ENCODE data around the gene PRR5L.
A peak's percentile ranks its signal among the peaks of the same experiment; 100 is the strongest.
"Not testable (repeated sequence)": the region's sequence is repeated elsewhere in the genome, so short reads cannot be mapped to it uniquely, and the experiment has no call there.

Gene PRR5L

GRCh38 chr11:36469881-36470802 is 174.1 kb downstream of the PRR5L start:
- DNase-seq = no peak

- DNase-seq = no peak
Observed at GRCh38 chr11:36471577-36471976, 175.5 kb downstream of the PRR5L start.

DNA sequence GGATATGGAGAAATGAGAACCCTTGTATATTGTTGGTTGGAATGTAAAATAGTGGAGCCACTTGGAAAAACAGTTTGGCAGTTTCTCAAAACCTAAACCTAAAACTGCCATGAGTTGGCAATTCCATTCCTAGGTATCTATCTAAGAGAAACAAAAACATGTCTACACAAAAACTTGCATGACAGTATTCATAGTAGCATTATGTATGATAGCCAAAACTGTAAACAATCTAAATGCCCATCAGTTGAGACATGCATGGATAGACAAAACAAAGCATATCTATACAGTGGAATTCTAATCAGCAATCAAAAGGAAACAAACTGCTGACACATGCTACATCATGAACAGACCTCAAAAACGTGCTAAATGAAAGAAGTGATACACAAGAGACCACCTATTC is 179.1 kb downstream of the PRR5L start:
- DNase-seq = no peak

DNA sequence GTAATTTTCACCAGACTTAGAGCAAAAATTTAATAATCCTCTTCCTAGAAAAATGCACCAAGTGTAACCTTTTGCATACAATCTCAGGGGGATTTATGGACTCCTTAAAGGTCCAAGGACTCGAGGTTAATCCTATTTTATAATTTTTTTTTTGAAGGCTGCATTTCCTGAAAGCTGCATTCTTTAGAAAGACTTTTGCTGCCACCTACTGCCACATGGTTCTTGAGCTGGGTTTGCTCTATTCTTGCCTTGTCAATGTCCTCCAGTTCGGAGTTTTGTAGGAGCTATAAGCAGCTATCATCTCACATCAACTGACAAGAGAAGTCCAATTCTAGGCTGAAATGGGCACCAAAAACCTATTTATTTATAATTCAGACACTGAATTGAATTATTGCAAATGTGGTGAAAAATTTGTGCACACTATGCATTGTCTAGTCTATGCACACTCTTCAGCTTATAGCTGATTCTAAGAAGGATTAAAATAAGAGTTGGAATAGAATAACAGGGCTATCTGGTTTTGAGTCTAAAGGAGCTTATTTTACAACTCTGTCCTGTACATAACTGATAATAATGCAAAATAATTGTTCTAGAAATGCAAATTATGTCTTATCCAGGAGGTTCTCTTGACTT is 182.7 kb downstream of the PRR5L start:
- DNase-seq = peak in 1 of 2 experiments; percentile 25

- DNase-seq = no peak
Observed at GRCh38 chr11:36480833-36481232, 184.7 kb downstream of the PRR5L start.

- not testable (repeated sequence) for DNase-seq
Observed at GRCh38 chr11:36483042-36483441, 187.0 kb downstream of the PRR5L start.

- no peak for DNase-seq
Observed at GRCh38 chr11:36485298-36486002, 189.4 kb downstream of the PRR5L start.

GRCh38 chr11:36487619-36488018 is 191.5 kb downstream of the PRR5L start:
- no peak for DNase-seq

DNA sequence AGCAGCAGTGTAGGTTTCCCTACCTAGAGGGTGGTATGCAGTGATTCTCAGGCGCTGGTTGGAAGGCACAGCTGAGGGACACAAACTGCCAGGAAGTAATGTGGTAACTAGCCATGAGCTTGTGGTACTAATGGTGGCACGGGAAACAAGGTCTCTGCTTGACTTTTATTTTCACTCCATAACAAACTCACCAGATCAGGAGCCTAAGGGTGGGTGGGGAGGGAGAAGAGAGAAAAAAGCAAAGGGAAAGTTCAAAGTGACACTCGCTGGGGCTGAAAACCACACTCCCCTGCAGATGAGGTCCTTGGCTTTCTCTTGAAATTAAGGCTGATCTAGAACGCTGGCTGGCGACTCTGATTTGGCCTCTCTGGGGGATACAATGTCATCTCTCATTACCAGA is 192.0 kb downstream of the PRR5L start:
- no peak for DNase-seq

DNA sequence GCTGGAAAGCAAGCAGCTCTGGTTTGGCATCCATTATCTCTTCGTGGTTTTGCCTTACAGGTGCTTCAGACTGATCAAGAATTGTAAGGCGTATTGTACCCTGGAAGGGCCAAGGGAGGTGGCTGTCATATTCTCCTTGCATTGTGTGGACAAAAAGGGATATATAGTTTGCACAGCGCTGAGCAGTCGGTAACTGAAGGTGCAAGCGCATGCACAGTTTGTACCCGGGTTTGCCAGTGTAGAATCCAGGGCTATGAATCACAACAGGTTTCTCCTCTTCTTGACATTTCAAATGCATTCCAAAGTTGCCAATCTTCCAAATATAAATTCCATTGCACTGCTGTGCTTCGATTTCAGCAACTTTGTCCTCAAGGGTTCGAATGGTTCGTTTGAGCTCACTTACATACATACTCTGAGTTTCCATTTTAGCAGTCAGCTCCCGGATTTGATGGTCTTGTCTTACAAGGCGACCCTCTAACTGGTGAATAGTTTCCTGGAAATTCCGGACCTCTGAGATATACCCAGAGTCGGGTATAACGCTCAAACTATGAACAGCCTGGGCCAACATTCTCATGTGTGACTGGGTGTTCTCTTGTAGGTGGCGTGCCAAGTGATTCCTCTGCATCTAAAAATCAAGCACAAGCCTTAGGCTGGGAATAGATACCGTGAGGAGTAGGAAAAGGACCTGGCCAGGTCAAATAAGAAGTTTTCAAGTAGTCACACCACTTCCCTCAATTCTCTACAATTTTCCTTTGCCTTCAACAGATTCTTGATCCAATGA is 194.1 kb downstream of the PRR5L start:
- no peak for DNase-seq

DNA sequence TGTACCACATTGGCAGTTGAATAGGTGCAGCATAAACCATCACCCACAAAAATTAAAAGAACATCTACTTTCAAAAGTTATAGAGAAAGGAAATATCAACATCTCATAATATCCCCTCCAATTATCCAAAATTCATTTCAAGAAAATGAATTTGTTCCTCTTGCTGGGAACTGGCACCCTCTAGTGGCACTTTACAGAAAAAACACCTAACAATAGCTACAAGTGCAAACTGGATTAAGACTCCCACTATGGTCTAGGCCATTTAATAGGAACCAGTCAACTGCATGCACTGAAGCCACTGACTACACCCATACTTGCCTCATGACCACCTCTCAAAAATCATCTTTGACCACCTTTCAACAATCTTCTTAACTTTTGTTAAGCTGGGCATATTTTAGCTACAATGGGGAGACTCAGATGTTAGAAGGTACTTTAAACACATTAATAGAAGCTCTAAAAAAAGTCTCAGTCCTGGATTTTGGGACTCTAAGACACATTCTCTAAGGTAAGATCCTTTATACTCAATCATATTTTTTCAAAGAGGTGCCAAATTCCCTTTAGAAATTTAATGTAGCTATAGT is 196.7 kb downstream of the PRR5L start:
- peak in 1 of 2 experiments; percentile 43 for DNase-seq

DNA sequence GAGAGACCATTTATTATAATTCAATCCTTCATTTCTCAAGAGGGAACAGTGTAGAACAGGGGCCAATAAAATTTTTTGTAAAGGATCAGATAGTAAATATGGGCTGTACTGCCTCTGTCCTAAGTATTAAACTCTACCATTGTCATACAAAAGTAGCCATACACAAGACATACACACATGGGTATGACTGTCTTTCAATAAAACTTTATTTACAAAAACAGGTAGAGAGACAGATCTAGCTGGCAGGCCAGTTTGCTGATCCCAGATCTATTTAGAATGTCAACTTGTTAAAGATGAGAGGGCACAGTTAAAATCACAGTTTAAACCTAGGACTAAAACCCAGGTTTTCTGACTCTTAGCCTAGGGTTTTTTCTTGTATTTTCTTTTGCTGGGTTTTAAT is 197.2 kb downstream of the PRR5L start:
- no peak for DNase-seq

DNA sequence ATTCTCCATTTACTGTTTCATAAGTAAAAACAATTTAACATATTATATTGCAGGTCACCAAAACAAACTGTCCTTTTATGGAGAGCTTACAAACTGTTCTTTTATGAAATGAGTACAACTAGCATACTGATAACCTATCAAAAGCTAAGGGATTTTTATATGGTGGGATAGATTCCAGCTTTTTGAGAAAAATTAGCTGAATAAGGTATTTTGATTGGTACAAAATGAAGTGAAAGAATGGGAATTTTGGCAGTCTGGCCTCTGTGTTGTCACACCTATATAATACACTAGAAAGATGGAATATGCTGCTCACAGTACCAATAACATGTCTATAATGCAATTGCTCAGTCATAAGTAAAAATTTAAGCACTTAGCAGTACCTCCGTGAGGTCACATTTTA is 202.6 kb downstream of the PRR5L start:
- DNase-seq = no peak

DNA sequence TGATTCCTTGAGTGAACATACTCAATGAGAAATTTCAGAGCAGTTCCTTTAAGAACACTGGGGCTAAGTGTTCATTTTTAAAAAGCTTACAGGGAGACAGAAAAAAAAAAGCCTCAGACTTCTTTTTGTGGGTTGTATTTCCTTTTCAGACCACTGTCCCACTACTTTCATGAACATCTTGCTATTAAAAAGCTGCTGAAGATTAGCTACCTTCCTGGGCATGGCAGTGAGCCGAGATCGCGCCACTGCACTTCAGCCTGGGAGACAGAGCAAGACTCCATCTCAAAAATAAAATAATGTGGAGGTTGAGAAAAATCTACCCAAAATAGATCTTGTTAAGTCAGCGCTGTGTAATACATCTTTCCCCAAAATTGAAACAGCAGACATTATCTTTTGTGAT is 203.2 kb downstream of the PRR5L start:
- DNase-seq = no peak

DNA sequence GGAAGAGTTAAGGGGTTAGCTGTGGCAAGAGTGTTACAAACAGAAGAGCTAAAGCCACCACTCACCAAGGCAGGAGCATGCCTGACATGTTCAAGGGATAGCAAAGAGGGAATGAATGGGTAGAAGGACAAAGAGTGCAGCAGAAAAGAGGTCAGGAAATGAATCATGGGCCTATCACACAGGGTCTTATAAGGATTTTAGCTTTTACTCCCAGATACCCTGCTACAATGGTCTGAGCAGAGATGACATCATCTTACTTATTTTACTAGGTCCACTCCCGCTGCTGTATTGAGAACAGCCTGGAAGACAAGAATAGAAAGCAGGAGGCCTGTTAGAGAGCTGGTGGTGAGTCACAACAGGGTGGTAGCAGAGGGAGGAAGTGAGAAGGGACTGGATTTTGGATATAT is 204.2 kb downstream of the PRR5L start:
- peak; percentile 35 to 37 for DNase-seq

- no peak for DNase-seq
Observed at GRCh38 chr11:36501236-36501635, 205.1 kb downstream of the PRR5L start.

GRCh38 chr11:36507824-36508489 is 211.9 kb downstream of the PRR5L start:
- DNase-seq = no peak

- DNase-seq = no peak
Observed at GRCh38 chr11:36508743-36509142, 212.7 kb downstream of the PRR5L start.

DNA sequence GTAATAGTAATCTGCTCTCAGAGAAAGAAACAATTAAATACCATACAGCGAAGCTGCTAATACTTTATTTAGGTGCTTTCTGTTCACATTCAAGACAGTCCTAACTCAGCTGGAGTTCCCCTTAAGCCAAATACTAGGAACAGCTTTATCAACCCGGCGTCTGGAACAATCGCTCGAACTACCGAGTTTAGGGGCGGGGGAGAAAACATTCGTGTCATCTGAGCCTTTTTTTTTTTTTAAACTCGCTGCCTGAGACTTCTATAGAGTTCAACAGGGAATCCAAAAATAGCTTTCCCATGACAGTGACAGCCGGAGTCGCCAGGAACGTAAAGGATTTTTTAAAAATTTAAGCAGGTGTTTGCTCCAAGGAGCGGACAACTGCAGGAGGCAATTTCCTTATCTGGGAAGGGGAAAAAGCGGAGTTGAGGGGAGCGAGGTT is 213.1 kb downstream of the PRR5L start:
- DNase-seq = no peak

DNA sequence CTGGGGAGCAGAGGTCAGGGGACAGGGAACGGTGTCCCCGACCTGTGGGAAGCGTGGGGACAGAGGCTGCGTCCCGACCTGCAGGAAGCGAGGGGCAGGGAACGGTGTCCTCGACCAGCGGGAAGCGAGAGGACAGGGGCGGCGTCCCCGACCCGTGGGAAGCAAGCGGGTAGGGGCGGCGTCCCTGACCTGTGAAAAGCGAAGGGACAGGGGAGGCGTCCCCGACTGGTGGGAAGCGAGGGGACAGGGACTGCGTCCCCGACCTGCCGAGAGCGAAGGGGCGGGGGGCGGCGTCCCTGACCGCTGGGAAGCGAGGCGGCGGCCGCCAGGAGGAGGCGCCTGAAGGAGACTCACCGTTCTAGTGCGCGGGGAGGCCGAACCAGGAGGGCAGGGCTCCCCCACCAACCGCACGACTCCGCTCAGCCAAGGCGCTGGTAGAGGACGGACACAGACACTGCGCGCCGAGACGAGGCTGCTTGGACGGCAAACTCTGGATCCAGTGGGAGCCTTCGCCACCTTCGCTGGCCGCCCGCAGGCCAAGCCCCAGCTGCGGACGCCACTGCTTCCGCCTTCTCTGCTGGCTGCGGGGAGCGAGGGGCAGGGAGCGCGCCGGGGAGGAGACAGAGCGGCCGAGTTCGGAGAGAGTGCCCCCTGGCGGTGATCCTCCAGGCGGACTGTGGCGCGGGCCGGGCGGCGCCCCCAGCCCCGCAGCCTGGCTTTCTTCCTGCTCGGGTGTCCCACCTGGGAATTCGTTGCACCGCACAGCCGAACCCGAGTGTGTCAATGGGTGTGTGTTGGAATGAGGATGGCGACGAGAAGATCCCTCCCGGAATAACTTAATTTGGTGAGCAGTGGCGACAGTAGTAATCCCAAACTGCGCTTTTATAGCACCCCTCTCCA is 213.9 kb downstream of the PRR5L start, which contains the start of gene TRAF6:
Gene TRAF6, minus strand, starts transcription at position 579 of the 900 bp plus-strand sequence. CDS start 8,757 bp downstream, outside the sequence.
- DNase-seq = peak; percentile 45 to 77

GRCh38 chr11:36510594-36510942 is 214.5 kb downstream of the PRR5L start:
- DNase-seq = no peak

All from SW 1271 (cell line).